HG03439 (cell line): Measurements from ENCODE around the gene SLC6A17.

Experiments
- ATAC-seq: cut with Tn5 transposase; IDR thresholded peaks from one replicate; pipeline ENCODE4 v1.9.1; 2021; ENCODE audit warnings: mild to moderate bottlenecking, moderate library complexity; ENCODE audit not compliant: unreplicated experiment

SLC6A17 gene

DNA sequence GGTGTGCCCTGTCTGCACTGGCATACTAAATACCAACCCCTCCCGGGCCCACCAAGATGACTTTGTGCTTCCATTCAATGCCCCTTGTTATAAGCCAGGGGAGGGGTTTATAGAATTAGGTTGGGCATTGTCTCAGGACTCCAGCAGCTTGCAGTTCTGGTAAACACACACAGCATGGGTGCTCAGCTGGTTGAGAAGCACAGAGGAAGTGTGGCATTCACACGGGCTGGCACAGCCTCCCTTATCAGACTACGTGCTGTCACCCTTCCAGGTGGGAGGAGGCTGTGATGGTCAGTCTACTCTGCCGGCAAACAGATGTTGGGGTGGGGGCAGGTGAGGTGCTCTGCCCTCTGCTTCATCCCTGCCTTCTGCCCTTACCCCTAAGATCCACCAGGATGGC is 15.0 kb upstream of the SLC6A17 start:
- no peak for ATAC-seq

DNA sequence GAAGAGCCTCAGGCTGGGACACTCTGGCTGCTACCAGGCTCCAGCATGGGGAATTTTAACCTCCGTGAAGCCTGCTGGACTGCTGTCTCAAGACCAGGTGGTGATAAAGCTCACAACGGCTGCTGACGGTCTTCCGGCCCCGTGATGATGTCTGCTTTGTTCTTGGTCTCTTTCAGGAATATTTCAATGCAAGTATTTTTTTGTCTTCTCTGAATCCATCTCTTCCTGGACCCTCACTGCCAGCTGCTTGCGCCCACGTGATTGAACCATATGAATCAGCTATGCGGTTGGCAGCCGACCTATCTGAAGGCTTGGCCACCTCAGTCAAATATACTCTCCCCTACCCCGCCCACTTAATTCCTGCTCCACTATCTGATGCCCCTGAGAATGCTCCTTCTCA is 14.6 kb upstream of the SLC6A17 start:
- ATAC-seq, result no peak

DNA sequence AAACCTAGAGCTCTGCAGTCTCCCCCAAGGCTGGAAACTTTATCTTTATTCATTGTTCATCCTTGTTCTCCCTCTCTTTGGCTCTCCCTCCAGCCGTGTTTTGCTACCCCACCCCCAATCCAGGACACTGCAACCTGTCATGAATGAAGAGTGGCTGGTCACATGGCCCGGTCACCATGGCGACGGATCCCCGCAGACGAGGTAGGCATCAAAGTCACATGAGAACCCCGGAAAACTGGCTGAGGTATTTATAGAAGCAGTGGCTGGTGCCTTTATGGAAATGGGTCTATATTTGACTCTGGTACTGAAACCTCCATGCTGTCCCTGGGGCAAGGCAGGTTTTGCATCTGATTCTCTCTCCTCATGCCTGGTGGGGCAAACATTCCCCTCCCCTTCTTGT is 13.4 kb upstream of the SLC6A17 start:
- ATAC-seq, result no peak

DNA sequence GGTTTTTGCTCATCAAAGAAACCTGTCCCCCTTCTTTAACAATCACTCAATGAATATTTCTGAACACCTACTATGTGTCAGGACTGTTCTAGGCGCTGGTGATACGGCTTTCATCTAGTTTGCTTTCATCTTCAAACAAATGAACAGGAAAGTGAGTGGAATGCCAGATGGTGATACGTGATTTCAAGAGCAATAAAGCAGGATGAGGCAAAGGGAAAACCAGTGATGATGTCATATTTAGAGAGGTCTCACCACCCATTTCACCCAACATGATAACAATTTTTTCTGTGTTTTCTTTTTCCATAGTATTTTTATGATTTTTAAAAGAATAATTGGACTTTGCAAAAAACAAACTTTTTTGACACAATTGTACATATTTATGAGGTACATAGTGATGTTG is 11.3 kb upstream of the SLC6A17 start:
- ATAC-seq, result no peak

DNA sequence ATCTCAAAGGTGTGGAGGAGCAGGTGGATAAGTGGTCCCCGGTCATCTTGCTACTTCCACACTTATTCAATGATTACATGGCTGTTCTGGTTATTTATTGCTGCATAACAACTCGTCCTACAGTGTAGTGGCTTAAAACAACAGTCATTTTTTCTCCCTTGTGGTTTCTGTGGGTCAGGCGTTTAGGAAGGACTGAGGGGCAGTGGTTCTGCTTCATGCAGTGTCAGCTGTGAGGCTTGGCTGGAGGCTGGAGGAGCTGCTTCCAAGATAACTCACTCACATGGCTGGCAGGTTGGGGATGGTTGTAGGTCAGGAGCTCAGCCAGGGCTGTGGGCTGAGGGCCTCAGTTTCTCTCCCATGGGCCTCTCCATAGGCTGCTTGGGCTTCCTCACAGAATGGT is 5.9 kb upstream of the SLC6A17 start:
- ATAC-seq, result no peak

DNA sequence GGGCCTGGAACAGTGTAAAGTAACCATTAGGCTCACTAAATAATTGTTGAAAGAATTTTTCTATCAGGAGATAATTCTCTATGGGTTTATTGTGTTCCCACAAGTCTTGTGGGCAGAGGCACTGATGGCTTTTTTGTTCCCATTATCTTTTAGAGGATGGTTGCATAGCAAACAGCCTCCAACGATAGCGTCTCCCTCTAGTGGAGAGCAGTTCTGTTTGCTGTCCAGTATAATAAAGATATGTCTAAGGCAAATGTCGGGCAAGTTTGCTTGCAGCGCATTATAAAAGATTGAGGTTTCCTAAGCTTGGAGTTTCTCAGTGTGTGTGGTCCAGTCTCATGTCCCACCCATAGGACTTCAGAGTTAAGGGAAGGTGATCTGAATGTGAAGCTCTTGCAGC is 1.3 kb upstream of the SLC6A17 start:
- no peak for ATAC-seq

DNA sequence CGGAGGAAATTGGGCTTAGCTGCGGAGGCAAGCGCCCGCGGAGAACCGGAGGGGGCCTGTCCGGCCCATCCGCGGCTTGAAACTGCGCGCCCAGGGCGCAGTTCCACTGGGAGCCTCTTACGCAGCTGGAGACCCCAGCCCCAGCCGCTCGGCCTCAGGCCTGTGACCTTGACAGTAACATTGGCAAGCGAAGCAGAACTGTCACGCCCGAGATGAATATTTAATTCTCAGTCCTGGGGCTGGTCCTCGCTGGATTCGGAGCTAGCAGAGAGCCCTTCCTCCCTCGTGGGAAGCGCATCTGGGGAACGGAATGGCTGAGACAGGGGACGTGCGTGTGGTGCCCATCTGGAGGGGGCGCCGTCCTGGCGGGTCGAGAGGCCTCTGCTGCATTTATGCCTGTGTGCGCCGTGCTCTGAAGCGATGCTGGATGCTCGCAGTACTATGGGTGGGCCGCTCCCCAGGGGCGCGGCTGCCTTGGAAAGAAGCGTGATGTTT is 928 bp downstream of the SLC6A17 start:
- no peak for ATAC-seq

DNA sequence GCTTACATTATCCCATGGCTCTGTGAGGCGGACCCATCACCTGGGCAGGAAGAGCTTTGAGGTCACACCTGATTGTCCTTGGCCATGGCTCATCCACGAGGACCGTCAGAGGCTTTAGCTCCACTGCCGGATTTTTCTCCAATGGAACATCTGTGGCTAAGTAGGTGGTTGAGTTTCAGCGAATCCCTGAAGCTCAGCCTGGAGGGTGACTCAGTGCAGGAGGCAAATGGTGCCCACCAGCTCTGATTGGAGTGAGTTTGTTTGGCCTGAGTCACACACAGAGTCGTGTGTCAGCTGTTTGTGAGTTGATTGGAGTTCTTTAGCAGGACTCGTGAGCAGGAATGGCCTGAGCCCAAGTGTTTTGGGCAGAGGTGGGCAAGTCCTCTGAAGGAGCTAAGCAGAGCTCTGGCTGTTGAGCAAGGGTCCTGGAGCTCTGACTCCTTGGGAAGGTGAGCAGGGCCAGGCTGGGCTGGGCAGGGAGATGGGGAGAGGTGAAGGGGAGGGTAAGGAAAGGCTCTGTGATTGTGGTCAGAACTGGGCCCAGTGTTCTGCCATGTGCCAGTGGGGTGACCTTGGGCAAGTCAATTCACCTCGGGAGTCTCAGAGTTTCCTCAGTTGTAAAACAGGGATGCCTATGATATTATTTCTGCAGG is 2.0 kb downstream of the SLC6A17 start:
- ATAC-seq, result no peak

DNA sequence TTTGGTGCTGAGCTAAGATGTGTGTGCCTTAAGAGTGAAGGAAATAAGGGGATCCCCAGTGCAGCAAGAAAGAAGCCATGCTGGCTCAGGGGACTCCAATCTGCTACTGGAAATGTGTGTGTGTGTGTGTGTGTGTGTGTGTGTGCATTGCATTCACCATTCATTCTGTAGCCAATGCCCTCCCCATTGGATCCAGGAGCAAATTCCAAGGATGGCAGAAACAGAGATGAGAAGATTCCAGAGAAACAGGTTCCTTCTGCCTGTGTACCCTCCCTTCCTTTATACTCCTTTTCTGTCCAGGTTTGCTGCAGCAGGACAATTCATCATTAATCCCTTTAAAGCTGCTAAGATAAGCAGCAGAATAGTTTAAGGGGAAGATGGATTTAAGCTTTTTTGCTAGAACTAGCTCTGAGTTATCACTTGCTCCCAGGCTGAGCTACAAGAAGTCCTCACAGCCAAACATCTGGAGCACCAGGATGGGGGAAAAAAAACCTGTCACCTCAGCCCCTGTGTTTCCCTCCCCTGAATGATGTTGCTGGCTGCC is 3.2 kb downstream of the SLC6A17 start:
- ATAC-seq, result no peak

DNA sequence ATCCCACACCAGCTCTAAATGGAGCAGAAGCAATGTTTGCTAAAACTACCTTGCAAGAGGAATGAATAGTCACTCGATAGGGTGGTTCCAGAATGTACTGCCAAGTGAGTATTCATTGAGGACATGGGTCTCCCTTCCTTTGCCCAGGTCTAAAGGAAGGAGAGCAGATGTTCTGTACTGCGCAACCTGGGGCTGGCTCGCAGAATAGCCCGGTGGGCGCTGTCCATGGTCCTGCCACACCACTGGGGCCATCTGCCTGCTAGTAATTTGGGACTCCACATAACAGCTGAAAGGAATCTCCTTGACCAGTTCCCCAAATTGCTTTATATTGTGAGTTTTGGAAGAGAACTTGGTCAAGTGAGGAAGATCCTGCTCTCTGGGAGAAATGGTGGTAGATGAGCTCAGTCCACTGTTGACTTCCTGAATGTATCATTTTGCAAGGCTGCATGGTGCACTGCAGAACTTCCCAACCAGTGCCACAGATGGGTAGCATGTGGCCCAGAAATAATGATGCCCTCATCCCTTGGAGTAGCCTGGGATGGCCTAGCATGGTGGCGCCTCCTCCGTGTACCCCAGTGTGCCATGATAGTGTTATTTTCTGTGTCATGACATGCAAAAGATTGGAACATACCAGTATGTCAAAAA is 5.7 kb downstream of the SLC6A17 start:
- ATAC-seq, result no peak

DNA sequence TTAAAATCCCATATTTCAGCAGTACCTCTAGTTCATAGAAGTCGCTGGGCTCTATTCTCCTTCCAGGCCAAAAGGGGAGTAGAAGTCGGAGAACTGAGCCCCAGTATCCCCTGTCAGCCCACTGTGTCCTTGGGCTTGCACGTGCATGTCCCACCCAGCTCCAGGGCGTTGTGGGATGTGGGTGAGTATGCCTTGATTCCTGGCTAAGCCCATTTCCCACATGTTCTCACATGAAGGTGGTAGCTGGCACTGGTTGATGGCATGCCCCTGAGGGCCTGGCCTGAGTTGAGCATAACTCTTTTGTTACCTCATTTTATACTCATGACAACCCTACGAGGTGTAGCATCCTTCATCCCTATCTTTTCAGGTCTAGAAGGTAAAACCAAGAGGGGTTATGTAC is 8.0 kb downstream of the SLC6A17 start:
- ATAC-seq, result no peak

DNA sequence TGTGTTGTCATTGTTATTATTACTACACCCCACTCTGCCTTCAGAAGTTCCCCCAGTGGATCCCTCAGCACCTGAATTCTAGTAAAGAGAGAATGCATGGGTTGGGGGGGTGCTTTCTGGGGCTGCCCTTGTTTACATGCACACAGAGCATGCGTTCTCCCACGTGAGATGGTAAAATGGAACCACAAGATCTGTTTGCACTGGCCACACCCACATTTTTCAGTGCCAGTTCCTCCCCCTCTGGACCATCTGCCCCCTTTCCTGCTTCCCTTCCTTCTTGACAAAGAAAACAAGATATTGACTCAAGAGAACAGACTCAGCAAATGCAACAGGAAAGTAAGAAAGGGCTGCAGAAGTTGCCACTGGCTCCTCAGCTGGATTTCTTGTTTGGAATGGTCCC is 8.9 kb downstream of the SLC6A17 start:
- no peak for ATAC-seq

DNA sequence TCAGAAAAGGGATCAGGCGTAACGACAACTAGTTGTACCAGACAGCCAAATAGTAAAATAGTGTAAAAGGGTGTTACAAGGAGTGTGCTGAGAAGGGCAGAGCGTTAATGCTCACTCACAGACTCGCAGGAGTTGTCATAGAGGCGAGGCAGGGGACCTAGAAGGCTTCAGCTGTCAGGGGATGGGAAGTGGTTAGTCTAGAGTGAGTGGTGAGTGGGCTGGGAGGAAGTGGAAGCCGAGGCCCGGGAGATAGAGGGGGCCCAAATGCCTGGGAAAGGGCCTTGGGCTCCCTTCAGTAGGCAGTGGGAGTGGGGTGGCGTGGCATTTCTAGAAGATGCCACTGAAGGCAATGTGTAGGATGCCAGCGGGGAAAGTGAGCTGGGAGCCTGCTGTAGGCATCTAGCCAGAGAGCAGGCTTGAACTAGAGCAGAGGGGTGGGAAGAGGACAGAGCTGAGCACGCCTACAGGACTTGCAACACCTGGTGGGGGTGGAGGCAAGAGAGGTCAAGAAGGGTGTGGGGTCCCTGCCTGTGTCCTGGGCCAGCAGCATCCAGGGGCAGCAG is 10.3 kb downstream of the SLC6A17 start:
- ATAC-seq, result no peak

DNA sequence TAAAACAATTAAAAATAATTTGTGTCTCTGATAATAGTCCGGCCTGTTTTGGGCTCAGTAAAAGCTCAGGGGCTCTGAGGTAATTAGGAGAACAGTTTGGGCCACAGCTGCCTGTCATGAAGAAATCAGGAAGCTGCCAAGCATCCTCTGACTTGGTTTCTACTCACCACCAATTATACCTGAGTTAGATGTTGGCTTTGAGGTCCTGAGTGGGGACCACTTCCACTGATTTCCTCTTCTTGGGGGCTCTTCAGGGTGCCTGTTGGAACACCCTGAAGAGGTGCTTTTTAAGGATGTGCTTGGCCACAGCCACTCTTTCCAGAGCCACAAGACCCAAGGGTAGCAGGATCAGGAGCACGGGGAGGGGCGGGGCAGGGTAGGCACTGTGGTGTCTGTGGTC is 10.9 kb downstream of the SLC6A17 start:
- no peak for ATAC-seq

DNA sequence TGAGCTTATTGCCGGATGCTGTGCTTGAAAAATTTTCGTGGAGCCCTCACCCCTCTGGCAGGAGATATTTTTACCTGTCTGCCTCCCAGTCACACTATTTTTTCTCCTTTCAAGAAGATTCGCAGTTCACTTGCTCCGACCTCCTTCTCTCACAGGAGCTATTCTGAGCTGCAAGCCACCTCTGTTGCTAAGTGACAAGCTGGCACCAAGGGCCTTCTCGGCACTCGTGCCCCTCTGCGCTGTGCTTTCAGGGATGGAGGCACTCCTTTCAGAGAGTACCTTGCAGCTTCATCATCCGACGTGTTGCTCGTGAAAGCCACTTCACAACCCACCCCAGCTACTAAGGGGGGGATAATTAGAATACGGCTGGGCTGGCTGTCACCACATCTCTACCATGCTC is 11.6 kb downstream of the SLC6A17 start:
- ATAC-seq, result no peak

DNA sequence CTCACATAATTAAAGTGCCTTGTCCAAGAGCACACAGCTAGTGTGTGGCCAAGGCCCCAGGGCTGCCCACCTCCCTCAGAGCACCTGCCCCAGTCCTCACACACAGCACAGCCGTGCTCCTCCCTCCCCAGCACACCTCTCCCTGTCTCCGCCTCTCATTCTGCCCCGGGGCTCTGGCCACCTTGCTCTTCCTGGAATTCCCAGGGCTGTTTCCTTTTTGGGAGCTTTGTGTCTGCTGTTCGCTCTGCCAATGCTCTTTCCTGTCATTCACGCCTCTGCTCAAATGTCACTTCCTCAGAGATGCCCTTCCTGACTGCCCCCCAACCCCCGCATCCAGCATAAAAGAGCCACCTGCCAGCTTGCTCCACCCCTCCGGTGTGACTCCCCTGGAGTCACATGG is 13.3 kb downstream of the SLC6A17 start:
- no peak for ATAC-seq

DNA sequence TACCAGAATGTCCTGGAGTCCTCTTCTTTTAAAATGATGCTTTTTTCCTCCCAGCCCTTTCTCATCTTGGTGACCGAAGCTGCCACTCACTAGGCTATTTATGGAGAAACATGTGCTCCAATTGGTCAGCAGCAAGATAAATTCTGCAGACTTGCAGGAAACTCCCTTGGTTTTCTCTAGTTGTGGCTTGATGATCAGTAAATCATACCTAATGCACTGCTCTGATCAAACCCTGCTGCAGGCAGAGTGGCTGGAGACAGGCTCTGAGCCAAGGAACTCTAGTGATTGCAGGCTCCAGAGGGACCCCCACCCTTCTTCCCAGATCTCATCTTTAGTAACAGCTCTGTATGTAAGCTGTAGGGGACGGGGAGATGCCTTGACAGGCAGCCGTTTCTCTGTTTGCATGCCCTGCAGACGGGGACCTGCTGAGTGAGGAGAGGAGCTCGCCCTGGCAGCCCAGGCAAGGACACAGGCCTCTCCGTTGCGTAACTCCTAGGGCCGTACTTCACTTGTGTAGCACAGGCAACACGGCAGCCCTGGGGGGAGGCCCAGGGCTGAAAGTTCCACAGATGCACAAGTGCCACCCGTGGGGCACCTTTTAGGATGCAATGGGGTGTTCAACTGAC is 14.5 kb downstream of the SLC6A17 start:
- no peak for ATAC-seq

DNA sequence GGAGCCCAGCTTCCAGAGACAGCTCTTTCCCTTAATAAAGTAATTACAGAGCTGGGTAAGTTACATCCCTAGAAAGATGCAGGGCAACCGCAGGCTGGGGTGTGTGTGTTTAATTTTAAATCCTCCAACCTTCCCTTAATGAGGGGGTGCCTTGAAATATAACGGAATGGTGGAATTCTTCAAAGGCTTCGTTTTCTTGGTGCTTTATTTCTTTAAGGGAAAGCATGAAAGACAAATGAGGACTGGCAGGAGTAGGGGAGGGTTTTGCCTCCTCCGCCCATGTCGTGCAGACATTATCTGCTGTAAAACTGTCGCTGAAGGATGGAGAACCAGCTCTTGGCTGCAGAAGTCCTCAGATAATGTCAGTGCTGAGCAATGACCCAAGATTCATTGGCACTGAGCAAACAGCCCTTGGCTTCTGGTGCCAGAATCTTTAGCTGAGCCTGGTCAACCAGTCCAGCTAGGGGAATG is 15.5 kb downstream of the SLC6A17 start:
- no peak for ATAC-seq

DNA sequence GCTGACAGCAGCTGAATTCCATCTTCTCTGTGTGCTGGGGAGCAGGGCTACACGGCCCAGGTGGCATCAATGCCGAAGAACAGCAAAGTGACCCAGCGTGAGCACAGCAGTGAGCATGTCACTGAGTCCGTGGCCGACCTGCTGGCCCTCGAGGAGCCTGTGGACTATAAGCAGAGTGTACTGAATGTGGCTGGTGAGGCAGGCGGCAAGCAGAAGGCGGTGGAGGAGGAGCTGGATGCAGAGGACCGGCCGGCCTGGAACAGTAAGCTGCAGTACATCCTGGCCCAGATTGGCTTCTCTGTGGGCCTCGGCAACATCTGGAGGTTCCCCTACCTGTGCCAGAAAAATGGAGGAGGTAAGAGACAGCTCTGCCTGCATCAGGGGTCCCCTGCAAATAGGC is 16.6 kb downstream of the SLC6A17 start:
- no peak for ATAC-seq

DNA sequence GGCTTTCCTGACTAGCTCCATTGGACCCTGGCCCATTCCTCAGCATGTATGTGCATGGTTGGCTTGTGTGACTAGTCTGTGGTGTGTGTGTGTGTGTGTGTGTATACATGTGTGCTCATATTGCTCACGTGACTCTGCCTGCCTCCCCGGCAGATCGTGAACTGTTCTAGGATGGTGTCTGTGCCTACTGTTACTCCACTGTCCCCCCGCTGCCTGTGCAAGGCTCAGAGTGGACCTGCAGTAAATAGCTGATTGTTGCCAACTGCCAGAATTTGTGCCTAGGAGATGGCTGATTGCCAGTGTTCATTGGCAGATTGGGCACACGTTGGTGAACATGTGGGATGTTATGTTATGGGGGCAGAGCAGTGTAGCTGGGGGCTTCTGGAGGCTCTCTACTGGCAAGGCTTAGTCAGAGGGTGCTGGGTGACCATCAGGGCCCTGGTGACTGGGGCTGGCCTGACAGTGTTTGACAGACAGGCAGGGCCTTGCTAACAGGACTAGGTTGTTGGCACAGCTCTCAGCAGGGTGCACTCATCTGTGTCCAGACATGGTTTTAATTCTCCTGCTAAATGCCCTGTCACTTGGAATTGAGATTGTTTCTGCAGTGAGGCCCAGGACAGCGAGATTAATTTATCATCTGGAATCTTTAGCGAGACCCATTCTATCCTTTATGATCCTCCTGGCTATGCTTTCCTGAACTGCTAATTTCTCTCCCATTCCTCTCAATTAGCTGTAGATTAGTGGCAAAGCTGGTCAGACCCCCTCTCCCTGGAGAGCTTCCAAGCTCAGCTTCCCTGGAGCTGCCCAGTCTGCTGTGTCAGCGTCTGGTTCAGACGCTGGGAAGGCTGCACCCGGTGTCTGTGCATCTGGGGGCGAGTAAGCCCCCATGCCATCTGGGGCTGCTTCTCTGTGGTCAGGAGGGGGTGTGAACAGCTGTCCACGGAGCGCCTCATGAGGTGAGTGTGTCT is 20.8 kb downstream of the SLC6A17 start:
- ATAC-seq, result no peak

DNA sequence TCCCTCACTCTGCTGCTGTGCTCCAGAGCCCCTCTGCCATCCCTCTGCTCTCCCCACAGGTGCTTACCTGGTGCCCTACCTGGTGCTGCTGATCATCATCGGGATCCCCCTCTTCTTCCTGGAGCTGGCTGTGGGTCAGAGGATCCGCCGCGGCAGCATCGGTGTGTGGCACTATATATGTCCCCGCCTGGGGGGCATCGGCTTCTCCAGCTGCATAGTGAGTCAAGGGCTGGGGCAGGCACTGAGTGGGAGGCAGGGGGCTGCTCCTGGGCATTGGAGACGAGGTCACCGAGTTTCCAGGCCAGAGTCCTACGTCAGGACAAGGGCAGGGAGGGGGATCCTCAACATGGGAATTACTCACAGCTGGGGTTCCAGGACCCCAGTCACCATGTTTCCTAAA is 21.7 kb downstream of the SLC6A17 start:
- ATAC-seq, result no peak
